Skin of body (tissue), 2 donors: ENCODE measurements around the gene INSL3. TPM values are rescaled to one million over a fixed set of nuclear protein-coding genes. Genes with fewer than 3 reads are reported as not detected.
"Not testable (repeated sequence)": the region's sequence is repeated elsewhere in the genome, so short reads cannot be mapped to it uniquely, and the experiment has no call there.

ENCODE experiments used
- DNase-seq: peaks from one replicate; lab custom pipeline; 2025; lab: John Stamatoyannopoulos, UW
- total RNA-seq: library from RNA; depleted of rRNA; stranded (reverse); fragments of >200 nt; gene quantifications from one replicate; pipeline ENCODE4 v1.2.3, GENCODE V29; 2014

INSL3 gene
- total RNA-seq, 1 donor from 2014 or later: not detected

DNA sequence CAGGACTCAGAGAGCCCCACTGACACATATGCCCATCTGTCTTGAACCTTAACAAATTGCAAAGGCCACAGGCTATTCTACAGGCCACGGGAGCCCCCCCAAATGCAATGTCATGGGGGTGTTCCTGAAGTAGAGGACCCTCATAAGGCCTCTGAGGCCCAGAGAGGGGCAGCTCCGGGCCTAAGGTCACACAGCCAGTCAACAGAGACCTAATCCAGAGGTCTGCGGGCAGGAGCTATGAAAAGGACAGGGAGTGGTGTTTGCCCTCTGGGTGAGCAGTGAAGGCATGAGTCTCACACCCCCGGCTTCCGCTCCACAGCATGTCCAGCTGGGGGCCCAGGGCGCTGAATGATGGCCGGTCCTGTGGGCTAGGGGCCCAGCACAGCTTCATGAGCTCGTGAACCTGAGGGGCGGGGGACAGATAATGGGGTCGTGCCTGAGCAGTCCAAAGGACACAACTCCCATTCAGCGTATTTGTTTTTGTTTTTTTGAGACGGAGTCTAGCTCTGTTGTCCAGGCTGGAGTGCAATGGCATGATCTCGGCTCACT is 5.3 kb upstream of the INSL3 start:
- no peak for DNase-seq

GRCh38 chr19:17824339-17824738 is 3.0 kb upstream of the INSL3 start:
- no peak for DNase-seq

GRCh38 chr19:17817668-17818363 is 3.5 kb downstream of the INSL3 start:
- DNase-seq: no peak

GRCh38 chr19:17812099-17812498 is 9.2 kb downstream of the INSL3 start:
- no peak for DNase-seq

- DNase-seq: no peak
These were observed 9.6 kb downstream of the INSL3 start for GRCh38 chr19:17811681-17812080.

- no peak for DNase-seq
These were observed 10.2 kb downstream of the INSL3 start for GRCh38 chr19:17811103-17811502.

DNA sequence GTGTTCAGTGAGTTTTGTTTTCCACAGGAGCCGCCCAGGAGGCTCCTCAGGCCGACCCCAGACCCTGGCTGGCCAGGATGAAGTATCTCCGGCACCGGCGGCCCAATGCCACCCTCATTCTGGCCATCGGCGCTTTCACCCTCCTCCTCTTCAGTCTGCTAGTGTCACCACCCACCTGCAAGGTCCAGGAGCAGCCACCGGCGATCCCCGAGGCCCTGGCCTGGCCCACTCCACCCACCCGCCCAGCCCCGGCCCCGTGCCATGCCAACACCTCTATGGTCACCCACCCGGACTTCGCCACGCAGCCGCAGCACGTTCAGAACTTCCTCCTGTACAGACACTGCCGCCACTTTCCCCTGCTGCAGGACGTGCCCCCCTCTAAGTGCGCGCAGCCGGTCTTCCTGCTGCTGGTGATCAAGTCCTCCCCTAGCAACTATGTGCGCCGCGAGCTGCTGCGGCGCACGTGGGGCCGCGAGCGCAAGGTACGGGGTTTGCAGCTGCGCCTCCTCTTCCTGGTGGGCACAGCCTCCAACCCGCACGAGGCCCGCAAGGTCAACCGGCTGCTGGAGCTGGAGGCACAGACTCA is 13.5 kb downstream of the INSL3 start:
- no peak for DNase-seq

GRCh38 chr19:17806945-17807344 is 14.4 kb downstream of the INSL3 start:
- DNase-seq: no peak

GRCh38 chr19:17805427-17805826 is 15.9 kb downstream of the INSL3 start:
- no peak for DNase-seq

GRCh38 chr19:17803264-17803896 is 17.9 kb downstream of the INSL3 start:
- no peak for DNase-seq

- DNase-seq: no peak
These were observed 19.0 kb downstream of the INSL3 start for GRCh38 chr19:17802137-17802858.

DNA sequence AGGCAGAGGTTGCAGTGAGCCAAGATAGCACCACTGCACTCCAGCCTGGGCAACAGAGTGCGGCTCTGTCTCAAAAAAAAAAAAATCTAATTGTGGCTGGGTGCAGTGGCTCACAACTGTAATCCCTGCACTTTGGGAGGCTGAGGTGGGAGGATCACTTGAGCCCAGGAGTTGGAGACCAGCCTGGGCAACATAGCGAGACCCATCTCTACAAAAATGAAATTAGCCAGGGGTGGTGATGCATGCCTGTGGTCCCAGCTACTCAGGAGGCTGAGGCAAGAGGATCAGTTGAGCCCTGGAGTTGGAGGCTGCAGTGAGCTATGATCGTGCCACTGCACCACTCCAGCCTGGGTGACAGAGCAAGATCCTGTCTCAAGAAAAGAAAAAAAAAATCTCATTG is 22.7 kb downstream of the INSL3 start:
- not testable (repeated sequence) for DNase-seq

DNA sequence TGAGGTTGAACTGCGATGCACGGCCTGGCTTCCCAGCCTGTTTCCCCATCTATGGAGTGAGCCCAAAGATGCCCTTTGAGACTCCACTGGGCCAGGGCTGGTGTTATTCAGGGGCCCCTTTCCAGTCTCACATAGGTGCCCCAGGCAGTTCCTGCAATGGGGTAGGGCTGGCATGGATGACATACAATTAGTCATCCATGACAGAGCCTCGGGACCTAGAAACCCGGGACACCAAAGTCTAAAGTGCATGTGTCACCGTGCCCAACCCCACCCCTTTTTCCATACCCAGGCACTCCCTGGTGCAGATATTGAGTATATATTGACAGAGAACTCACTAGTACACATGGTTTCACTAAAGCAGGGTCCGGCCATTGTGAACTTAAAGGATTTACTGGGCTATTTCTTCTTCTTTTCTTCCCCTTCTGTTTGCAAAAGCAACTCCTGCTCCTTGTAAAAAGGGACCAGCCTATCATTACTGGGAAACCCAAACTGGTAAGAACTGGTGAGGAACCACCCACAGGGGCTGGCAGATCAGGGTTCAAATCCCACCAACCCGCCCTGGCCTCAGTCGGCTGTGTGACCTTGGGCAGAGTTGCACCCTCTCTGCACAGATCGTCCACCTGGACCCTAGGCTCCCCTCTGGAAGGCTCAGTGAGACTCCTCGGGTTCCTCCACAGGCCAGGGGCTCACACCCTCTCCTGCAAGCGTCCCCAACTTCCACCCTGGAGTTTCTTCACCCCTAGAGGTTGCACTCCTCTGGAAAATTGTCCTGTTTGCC is 23.7 kb downstream of the INSL3 start:
- no peak for DNase-seq

GRCh38 chr19:17796838-17797423 is 24.4 kb downstream of the INSL3 start:
- no peak for DNase-seq

GRCh38 chr19:17796013-17796837 is 25.1 kb downstream of the INSL3 start:
- DNase-seq: no peak

- DNase-seq: no peak
These were observed 25.8 kb downstream of the INSL3 start for GRCh38 chr19:17795495-17795856.

GRCh38 chr19:17794731-17795494 is 26.4 kb downstream of the INSL3 start, which contains the start of gene B3GNT3:
B3GNT3 (plus strand) TSS chr19:17795138; CDS start chr19:17807808, 12,670 bp downstream.
- DNase-seq: no peak

- DNase-seq: no peak
These were observed 26.9 kb downstream of the INSL3 start for GRCh38 chr19:17794412-17794730.
